K562 (cell line): ENCODE measurements around the gene MRPS6. TPM values are rescaled to one million over a fixed set of nuclear protein-coding genes. Genes with fewer than 3 reads are reported as not detected.
A peak's percentile ranks its signal among the peaks of the same experiment; 100 is the strongest.

Source experiments
- ADNP ChIP-seq: fragments of 200-800 bp; sonication (Bioruptor generic); IDR thresholded peaks from 2 replicates; pipeline ENCODE4 v1.6.1; 2016; ENCODE audit warnings: missing genetic modification characterization, missing compliant biosample characterization
- CBX2 ChIP-seq: fragments of 200-600 bp; sonication (generic); IDR thresholded peaks from one replicate; pipeline ENCODE4 v1.6.1; 2012; ENCODE audit warnings: mild to moderate bottlenecking, low read length, inconsistent platforms; ENCODE audit not compliant: insufficient read depth, poor library complexity, severe bottlenecking
- FOS ChIP-seq: IDR thresholded peaks from 3 replicates; pipeline ENCODE4 v1.6.1; 2011; ENCODE audit not compliant: insufficient read length; ENCODE audit errors: extremely low read depth
- HDAC1 ChIP-seq, 2 experiments: fragments of 450-650 bp; IDR thresholded peaks; 2 replicates each; pipeline ENCODE4 v1.6.1; 2016 to 2017; ENCODE audit warnings: inconsistent platforms in 1 of 2, mild to moderate bottlenecking in 1 of 2, moderate library complexity in 1 of 2
- LCOR ChIP-seq: sonication (generic); formaldehyde crosslinking; IDR thresholded peaks from 2 replicates; pipeline ENCODE4 v1.8.0; 2022; ENCODE audit warnings: mild to moderate bottlenecking, missing genetic modification reagents
- NCOR1 ChIP-seq: fragments of 450-650 bp; IDR thresholded peaks from 2 replicates; pipeline ENCODE4 v1.6.1; 2016; ENCODE audit warnings: mild to moderate bottlenecking, moderate library complexity
- NFE2 ChIP-seq: IDR thresholded peaks from 2 replicates; pipeline ENCODE4 v1.6.1; 2014; ENCODE audit warnings: antibody characterized with exemption, low read depth
- POLR2A ChIP-seq: fragments of 450-650 bp; conservative IDR thresholded peaks from 2 replicates; pipeline ENCODE4 v1.6.1; 2016
- RAD21 ChIP-seq, 2 experiments: fragments of 250-450 bp in 1 of 2; fragments of 450-650 bp in 1 of 2; sonication (Bioruptor Pico) in 1 of 2; formaldehyde crosslinking in 1 of 2; IDR thresholded peaks in 1 of 2; conservative IDR thresholded peaks in 1 of 2; 2 replicates each; pipeline versions ENCODE4 v1.4.0 to v1.8.0; 2020 to 2022; ENCODE audit warnings: mild to moderate bottlenecking in 2 of 2, moderate library complexity in 1 of 2
- TAF15 ChIP-seq: fragments of 200-400 bp; formaldehyde crosslinking; IDR thresholded peaks from 2 replicates; pipeline ENCODE4 v1.6.1; 2017; ENCODE audit warnings: mild to moderate bottlenecking, low read depth, low read length, moderate library complexity
- ZNF644 ChIP-seq: fragments of 200-800 bp; sonication (Bioruptor generic); IDR thresholded peaks from 2 replicates; pipeline ENCODE4 v1.6.1; 2016; ENCODE audit warnings: low read depth, missing genetic modification characterization, missing compliant biosample characterization
- polyA plus RNA-seq, 8 experiments: library from polyadenylated mRNA; depleted of rRNA in 4 of 8; stranded (reverse) in 5 of 8; unstranded in 3 of 8; fragments of >200 nt; fragmentation: Nextera tagmentation in 2 of 8; fragmentation: Illumina TruSeq in 1 of 8; extraction: Ambion mirVana in 2 of 8; extraction: Trizol in 1 of 8; gene quantifications; 2 replicates each; pipeline versions ENCODE4 v1.2.1 to v1.2.3, GENCODE V29; 2011 to 2014; ENCODE audit warnings: inconsistent platforms in 1 of 8, missing spikeins in 1 of 8
- total RNA-seq, 7 experiments: library from RNA; depleted of rRNA in 6 of 7; stranded (reverse); fragments of >200 nt in 6 of 7; fragmentation: Illumina TruSeq in 2 of 7; extraction: Trizol in 2 of 7; gene quantifications; 2 replicates each; pipeline versions ENCODE4 v1.2.1 to v1.2.3, GENCODE V29; 2011 to 2021; ENCODE audit warnings: low replicate concordance in 1 of 7
- TF ChIP-seq, protein P1 (sequence below), 2 experiments: fragments of 450-650 bp; formaldehyde crosslinking in 1 of 2; IDR thresholded peaks; 2 replicates each; pipeline versions ENCODE4 v1.4.0 to v1.6.1; 2014 to 2020; ENCODE audit warnings: mild to moderate bottlenecking in 2 of 2, borderline replicate concordance in 1 of 2, low read depth in 1 of 2
- TF ChIP-seq, protein P2 (sequence below): fragments of 450-650 bp; IDR thresholded peaks from 2 replicates; pipeline ENCODE4 v1.6.1; 2016; ENCODE audit warnings: mild to moderate bottlenecking
- TF ChIP-seq, protein P3 (sequence below): fragments of 250-450 bp; sonication (Bioruptor Pico); IDR thresholded peaks from 2 replicates; pipeline ENCODE4 v1.8.0; 2021; ENCODE audit warnings: mild to moderate bottlenecking, moderate library complexity
- TF ChIP-seq, protein P4 (sequence below), 2 experiments: fragments of 450-650 bp; IDR thresholded peaks; 2 replicates each; pipeline ENCODE4 v1.6.1; 2016

The MRPS6 gene
- total and polyA plus RNA-seq, 9 of the 15 experiments (the other 6 are each of a cell fraction or from before 2014, with no cell fraction given): 26.1 to 72.0 (median 39.3) TPM

DNA sequence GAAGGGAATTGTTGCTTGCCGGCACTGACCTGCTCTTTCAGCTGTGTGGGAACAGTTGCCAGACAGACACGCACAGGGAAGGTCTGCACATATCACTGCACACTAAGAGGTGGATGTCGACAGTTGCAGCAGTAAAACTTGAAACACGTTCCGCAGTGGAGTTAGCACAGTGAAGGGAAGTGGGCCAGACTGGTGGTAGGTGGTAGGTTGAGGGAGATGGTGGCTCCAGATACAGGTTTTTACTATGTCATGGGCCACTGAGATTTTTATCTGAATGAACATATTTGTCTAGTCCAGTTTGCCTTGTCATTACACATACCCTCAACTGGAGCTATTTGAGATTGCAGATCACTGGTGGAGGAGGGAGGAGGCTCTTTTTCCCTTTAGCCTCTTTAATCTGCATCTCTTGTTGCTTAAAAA lies 13.5 kb downstream of the MRPS6 start (continued):
- TF ChIP-seq TAF15 (no peak), ZNF644 (tag) (no peak), ADNP (tag) (0 out of 2 replicates have a peak, but pooled peaks have one; percentile 23), RAD21 (CRISPR knock-in tag; conservative IDR thresholded peaks at IDR 0.05 in 1 of 2, IDR thresholded peaks at IDR 0.05 in 1 of 2) (0 out of 4 replicates have a peak, but pooled peaks of 1 of the 2 experiments have one; percentile 22), FOS (no peak), NFE2 (peak; percentile 88), LCOR (CRISPR knock-in tag) (no peak), NCOR1 (peak; percentile 42), POLR2A (no peak), HDAC1 (IDR thresholded peaks at IDR 0.05) (no peak), CBX2 (no peak)
- TF ChIP-seq, protein P1, sequence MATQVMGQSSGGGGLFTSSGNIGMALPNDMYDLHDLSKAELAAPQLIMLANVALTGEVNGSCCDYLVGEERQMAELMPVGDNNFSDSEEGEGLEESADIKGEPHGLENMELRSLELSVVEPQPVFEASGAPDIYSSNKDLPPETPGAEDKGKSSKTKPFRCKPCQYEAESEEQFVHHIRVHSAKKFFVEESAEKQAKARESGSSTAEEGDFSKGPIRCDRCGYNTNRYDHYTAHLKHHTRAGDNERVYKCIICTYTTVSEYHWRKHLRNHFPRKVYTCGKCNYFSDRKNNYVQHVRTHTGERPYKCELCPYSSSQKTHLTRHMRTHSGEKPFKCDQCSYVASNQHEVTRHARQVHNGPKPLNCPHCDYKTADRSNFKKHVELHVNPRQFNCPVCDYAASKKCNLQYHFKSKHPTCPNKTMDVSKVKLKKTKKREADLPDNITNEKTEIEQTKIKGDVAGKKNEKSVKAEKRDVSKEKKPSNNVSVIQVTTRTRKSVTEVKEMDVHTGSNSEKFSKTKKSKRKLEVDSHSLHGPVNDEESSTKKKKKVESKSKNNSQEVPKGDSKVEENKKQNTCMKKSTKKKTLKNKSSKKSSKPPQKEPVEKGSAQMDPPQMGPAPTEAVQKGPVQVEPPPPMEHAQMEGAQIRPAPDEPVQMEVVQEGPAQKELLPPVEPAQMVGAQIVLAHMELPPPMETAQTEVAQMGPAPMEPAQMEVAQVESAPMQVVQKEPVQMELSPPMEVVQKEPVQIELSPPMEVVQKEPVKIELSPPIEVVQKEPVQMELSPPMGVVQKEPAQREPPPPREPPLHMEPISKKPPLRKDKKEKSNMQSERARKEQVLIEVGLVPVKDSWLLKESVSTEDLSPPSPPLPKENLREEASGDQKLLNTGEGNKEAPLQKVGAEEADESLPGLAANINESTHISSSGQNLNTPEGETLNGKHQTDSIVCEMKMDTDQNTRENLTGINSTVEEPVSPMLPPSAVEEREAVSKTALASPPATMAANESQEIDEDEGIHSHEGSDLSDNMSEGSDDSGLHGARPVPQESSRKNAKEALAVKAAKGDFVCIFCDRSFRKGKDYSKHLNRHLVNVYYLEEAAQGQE (IDR thresholded peaks at IDR 0.05; ENCODE audit: borderline replicate concordance): 0 out of 2 replicates have a peak, but pooled peaks have one; percentile 12
- TF ChIP-seq, protein P1 (CRISPR knock-in tag; IDR thresholded peaks at IDR 0.05; ENCODE audit: low read depth): no peak
- TF ChIP-seq, protein P2, sequence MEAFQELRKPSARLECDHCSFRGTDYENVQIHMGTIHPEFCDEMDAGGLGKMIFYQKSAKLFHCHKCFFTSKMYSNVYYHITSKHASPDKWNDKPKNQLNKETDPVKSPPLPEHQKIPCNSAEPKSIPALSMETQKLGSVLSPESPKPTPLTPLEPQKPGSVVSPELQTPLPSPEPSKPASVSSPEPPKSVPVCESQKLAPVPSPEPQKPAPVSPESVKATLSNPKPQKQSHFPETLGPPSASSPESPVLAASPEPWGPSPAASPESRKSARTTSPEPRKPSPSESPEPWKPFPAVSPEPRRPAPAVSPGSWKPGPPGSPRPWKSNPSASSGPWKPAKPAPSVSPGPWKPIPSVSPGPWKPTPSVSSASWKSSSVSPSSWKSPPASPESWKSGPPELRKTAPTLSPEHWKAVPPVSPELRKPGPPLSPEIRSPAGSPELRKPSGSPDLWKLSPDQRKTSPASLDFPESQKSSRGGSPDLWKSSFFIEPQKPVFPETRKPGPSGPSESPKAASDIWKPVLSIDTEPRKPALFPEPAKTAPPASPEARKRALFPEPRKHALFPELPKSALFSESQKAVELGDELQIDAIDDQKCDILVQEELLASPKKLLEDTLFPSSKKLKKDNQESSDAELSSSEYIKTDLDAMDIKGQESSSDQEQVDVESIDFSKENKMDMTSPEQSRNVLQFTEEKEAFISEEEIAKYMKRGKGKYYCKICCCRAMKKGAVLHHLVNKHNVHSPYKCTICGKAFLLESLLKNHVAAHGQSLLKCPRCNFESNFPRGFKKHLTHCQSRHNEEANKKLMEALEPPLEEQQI: no peak
- TF ChIP-seq, protein P3, sequence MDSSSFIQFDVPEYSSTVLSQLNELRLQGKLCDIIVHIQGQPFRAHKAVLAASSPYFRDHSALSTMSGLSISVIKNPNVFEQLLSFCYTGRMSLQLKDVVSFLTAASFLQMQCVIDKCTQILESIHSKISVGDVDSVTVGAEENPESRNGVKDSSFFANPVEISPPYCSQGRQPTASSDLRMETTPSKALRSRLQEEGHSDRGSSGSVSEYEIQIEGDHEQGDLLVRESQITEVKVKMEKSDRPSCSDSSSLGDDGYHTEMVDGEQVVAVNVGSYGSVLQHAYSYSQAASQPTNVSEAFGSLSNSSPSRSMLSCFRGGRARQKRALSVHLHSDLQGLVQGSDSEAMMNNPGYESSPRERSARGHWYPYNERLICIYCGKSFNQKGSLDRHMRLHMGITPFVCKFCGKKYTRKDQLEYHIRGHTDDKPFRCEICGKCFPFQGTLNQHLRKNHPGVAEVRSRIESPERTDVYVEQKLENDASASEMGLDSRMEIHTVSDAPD: no peak
- TF ChIP-seq, protein P4, sequence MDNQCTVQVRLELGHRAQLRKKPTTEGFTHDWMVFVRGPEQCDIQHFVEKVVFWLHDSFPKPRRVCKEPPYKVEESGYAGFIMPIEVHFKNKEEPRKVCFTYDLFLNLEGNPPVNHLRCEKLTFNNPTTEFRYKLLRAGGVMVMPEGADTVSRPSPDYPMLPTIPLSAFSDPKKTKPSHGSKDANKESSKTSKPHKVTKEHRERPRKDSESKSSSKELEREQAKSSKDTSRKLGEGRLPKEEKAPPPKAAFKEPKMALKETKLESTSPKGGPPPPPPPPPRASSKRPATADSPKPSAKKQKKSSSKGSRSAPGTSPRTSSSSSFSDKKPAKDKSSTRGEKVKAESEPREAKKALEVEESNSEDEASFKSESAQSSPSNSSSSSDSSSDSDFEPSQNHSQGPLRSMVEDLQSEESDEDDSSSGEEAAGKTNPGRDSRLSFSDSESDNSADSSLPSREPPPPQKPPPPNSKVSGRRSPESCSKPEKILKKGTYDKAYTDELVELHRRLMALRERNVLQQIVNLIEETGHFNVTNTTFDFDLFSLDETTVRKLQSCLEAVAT (IDR thresholded peaks at IDR 0.05): no peak
